H1 (cell line): ENCODE measurements around the gene ADM5. TPM values are rescaled to one million over a fixed set of nuclear protein-coding genes. Genes with fewer than 3 reads are reported as not detected.

Experiments
- CBX5 ChIP-seq: fragments of 300-800, 300-1000 bp; sonication (generic); IDR thresholded peaks from 2 replicates; pipeline ENCODE4 v1.7.1; 2016; ENCODE audit warnings: antibody characterized with exemption, low read length, low read depth
- CHD1 ChIP-seq: IDR thresholded peaks from 2 replicates; pipeline ENCODE4 v1.6.1; 2012; ENCODE audit warnings: low read depth, low read length, improper control_type of control experiment
- CHD2 ChIP-seq: IDR thresholded peaks from 2 replicates; pipeline ENCODE4 v1.6.1; 2012; ENCODE audit warnings: low read length, improper control_type of control experiment
- CHD7 ChIP-seq: fragments of 300-600 bp; sonication (generic); IDR thresholded peaks from 2 replicates; pipeline ENCODE4 v1.7.1; 2012; ENCODE audit warnings: low read length, moderate library complexity, mild to moderate bottlenecking, inconsistent platforms; ENCODE audit not compliant: insufficient replicate concordance
- CTBP2 ChIP-seq: IDR thresholded peaks from 2 replicates; pipeline ENCODE4 v1.7.0; 2011; ENCODE audit warnings: borderline replicate concordance, mild to moderate bottlenecking, moderate library complexity, mixed read lengths, low read length; ENCODE audit not compliant: insufficient read depth, insufficient read length
- EP300 ChIP-seq, 2 experiments: IDR thresholded peaks; 1 replicate in 1 of 2; 2 replicates in 1 of 2; pipeline ENCODE4 v1.6.1; 2011 to 2012; ENCODE audit warnings: low read depth in 2 of 2, low read length in 2 of 2, mild to moderate bottlenecking in 2 of 2, borderline replicate concordance in 1 of 2, inconsistent platforms in 1 of 2, moderate library complexity in 1 of 2
- GABPA ChIP-seq: IDR thresholded peaks from 2 replicates; pipeline ENCODE4 v1.6.1; 2011; ENCODE audit warnings: mild to moderate bottlenecking, low read length, moderate library complexity, borderline replicate concordance; ENCODE audit not compliant: insufficient read depth
- HDAC6 ChIP-seq: IDR thresholded peaks from one replicate; pipeline ENCODE4 v1.7.1; 2012; ENCODE audit warnings: low read depth, mild to moderate bottlenecking, inconsistent platforms, low read length, moderate library complexity
- POLR2AphosphoS5 ChIP-seq: IDR thresholded peaks from 2 replicates; pipeline ENCODE4 v1.6.1; 2011; ENCODE audit warnings: low read depth, low read length
- POU5F1 ChIP-seq: IDR thresholded peaks from 2 replicates; pipeline ENCODE4 v1.6.1; 2011; ENCODE audit warnings: low read depth, mild to moderate bottlenecking, low read length, moderate library complexity
- RXRA ChIP-seq: IDR thresholded peaks from 2 replicates; pipeline ENCODE4 v1.6.1; 2011; ENCODE audit warnings: low read depth, mild to moderate bottlenecking, low read length, moderate library complexity; ENCODE audit not compliant: insufficient read depth
- polyA plus RNA-seq, 7 experiments: library from polyadenylated mRNA; depleted of rRNA in 3 of 7; stranded (reverse) in 5 of 7; unstranded in 2 of 7; fragments of >200 nt in 5 of 7; fragments of 200-250 nt in 2 of 7; gene quantifications; 1 replicate in 5 of 7; 2 replicates in 1 of 7; 4 replicates in 1 of 7; pipeline versions ENCODE4 v1.2.1 to v1.2.3, GENCODE V29; 2011 to 2013; ENCODE audit warnings: missing spikeins in 2 of 7, mixed read lengths in 2 of 7
- total RNA-seq: library from RNA; stranded (reverse); fragmentation: NEBNext Ultra II Directional; extraction: Animal tissue kit (Norgen Biotek cat#: 25700); gene quantifications from 2 replicates; pipeline ENCODE4 v1.2.1, GENCODE V29; 2021
- TF ChIP-seq, protein P1 (sequence below): IDR thresholded peaks from 2 replicates; pipeline ENCODE4 v1.6.1; 2012; ENCODE audit warnings: inconsistent platforms

The ADM5 gene
- total and polyA plus RNA-seq, 2 of the 8 experiments (the other 6 are each of a cell fraction or from before 2014, with no cell fraction given): 2.5 to 2.6 TPM

DNA sequence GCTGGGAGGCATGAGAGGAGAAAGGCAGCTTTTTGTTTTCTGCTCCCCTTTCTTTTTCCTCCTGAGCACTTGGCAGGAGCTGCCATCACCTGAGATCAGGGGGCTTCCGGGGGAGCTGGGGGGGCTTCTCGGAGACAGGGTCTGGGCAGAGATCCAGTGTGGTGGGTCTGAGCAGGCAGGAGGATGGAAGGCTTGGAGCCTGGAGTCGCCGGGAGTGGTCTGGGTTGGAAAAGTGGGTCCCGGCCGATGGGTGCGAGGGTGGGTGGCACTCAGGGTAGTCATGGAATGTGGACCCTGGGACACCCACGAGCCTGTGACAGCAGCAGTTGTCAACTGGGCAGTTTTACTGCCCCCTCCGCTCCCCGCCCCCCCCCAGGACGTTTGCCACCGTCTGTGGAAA, 2.2 kb upstream of the ADM5 start (continued):
- TF ChIP-seq CHD7 (no peak), POU5F1 (no peak), POLR2AphosphoS5 (no peak), EP300 (IDR thresholded peaks at IDR 0.05; ENCODE audit: borderline replicate concordance in 1 of 2, low read depth in 2 of 2, low read length in 2 of 2) (no peak), CHD1 (no peak), HDAC6 (no peak), GABPA (no peak), CHD2 (no peak), CTBP2 (no peak), CBX5 (no peak), RXRA (no peak)
- TF ChIP-seq, protein P1, sequence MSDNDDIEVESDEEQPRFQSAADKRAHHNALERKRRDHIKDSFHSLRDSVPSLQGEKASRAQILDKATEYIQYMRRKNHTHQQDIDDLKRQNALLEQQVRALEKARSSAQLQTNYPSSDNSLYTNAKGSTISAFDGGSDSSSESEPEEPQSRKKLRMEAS: no peak
